ENCODE data around the gene TUB.

Gene TUB

GRCh38 chr11:8092587-8093424, 11.8 kb downstream of the TUB start:
- no peak for DNase-seq

GRCh38 chr11:8093931-8094575, 13.0 kb downstream of the TUB start:
- DNase-seq, result no peak

- no peak for DNase-seq
Observed at GRCh38 chr11:8094656-8095055, 13.6 kb downstream of the TUB start.

- no peak for DNase-seq
Observed at GRCh38 chr11:8095371-8095770, 14.4 kb downstream of the TUB start.

GRCh38 chr11:8095806-8096522, 15.0 kb downstream of the TUB start:
- DNase-seq, result no peak

GRCh38 chr11:8096575-8096974, 15.6 kb downstream of the TUB start:
- no peak for DNase-seq

- no peak for DNase-seq
Observed at GRCh38 chr11:8097062-8097461, 16.1 kb downstream of the TUB start.

- DNase-seq, result no peak
Observed at GRCh38 chr11:8097468-8097867, 16.5 kb downstream of the TUB start.

GRCh38 chr11:8097926-8098325, 16.9 kb downstream of the TUB start:
- DNase-seq, result no peak

GRCh38 chr11:8098361-8098760, 17.4 kb downstream of the TUB start:
- no peak for DNase-seq

- DNase-seq, result no peak
Observed at GRCh38 chr11:8098879-8099278, 17.9 kb downstream of the TUB start.

GRCh38 chr11:8099291-8099899, 18.4 kb downstream of the TUB start:
- DNase-seq, result peak; percentile 54

- DNase-seq, result no peak
Observed at GRCh38 chr11:8100158-8100557, 19.1 kb downstream of the TUB start.

- no peak for DNase-seq
Observed at GRCh38 chr11:8100605-8101004, 19.6 kb downstream of the TUB start.

GRCh38 chr11:8101421-8101820, 20.4 kb downstream of the TUB start:
- DNase-seq, result no peak

- DNase-seq, result no peak
Observed at GRCh38 chr11:8102296-8102915, 21.4 kb downstream of the TUB start.

- DNase-seq, result no peak
Observed at GRCh38 chr11:8102965-8103364, 22.0 kb downstream of the TUB start.

GRCh38 chr11:8103909-8104308, 22.9 kb downstream of the TUB start:
- no peak for DNase-seq

GRCh38 chr11:8105133-8105532, 24.1 kb downstream of the TUB start:
- no peak for DNase-seq

- no peak for DNase-seq
Observed at GRCh38 chr11:8105666-8106065, 24.7 kb downstream of the TUB start.

GRCh38 chr11:8106679-8107078, 25.7 kb downstream of the TUB start:
- no peak for DNase-seq

GRCh38 chr11:8107642-8108041, 26.6 kb downstream of the TUB start:
- DNase-seq, result no peak

- DNase-seq, result no peak
Observed at GRCh38 chr11:8108421-8108820, 27.4 kb downstream of the TUB start.
